NK-92 treated with Interleukin-12 subunit alpha and Interleukin-12 subunit beta, amount 100 ng/mL, for 24 hours (cell line): Measurements from ENCODE around the gene MFN1.
"Not testable (repeated sequence)": the region's sequence is repeated elsewhere in the genome, so short reads cannot be mapped to it uniquely, and the experiment has no call there.

Experiments used
- DNase-seq: peaks from one replicate; lab custom pipeline; 2025; lab: John Stamatoyannopoulos, UW

Gene MFN1

GRCh38 chr3:179347345-179348194, at the start of gene MFN1:
Gene MFN1 (plus strand): TSS chr3:179347709. CDS start chr3:179348852, 1,143 bp downstream.
- peak; percentile 72 for DNase-seq

- DNase-seq: no peak
These were observed 49.4 kb upstream of the MFN1 start for GRCh38 chr3:179297971-179298725.

- no peak for DNase-seq
These were observed 48.2 kb upstream of the MFN1 start for GRCh38 chr3:179299316-179299715.

DNA sequence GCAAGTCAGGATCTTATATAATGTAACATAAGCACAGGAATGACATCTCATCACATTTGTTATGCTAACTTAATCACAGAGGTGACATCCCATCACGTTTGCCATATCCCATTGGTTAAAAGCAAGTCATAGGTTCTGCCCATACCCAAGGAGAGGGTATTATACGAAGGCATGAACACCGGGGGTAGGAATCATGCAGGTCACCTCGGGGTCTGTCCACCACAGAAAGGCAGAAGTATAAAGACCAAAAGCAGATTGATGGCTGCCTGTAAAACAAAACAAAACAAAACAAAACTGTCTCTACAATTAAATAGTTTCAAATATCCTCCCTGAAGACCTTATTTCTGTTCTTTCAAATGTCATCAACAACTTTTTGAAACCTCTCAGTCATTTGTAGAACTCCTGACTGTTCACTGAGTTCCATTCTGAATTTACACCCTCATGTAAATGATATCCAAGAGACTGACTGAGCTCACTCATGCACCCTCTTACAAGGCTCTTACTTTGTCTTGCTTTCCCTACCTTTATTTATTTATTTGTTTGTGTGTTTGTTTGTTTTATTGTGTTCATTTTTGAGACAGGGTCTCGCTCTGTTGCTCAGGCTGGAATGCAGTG, 47.4 kb upstream of the MFN1 start:
- no peak for DNase-seq

DNA sequence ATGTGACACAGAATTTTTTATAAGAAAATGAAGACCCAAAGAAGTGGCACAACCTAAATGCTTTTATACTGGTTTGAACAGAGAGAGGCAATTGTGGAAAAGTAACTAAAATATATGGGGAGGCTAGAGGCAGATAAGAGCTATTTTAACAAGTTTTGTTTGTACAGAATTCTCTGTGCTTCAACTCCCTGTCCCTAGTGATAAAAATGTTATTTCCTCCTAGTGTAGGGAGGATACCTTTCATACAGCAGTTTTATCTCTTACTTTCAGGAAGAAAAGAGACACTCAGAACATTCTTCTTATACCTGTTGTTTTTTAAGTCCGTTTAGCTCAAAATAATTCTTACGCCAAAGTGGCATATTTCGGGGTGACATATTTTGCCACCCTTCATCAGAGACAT, 45.9 kb upstream of the MFN1 start:
- DNase-seq: no peak

- no peak for DNase-seq
These were observed 45.4 kb upstream of the MFN1 start for GRCh38 chr3:179302111-179302510.

- DNase-seq: no peak
These were observed 42.9 kb upstream of the MFN1 start for GRCh38 chr3:179304605-179305004.

DNA sequence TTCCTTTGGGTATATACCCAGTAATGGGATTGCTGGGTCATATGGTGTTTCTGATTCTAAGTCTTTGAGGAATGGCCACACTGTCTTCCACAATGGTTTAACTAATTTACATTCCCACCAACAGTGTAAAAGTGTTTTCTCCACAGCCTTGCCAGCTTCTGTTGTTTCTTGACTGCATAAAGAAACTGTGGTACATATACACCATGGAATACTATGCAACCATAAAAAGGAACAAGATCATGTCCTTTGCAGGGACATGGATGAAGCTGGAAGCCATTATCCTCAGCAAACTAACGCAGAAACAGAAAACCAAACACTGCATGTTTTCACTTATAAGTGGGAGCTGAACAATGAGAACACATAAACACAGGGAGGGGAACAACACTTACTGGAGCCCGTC, 40.1 kb upstream of the MFN1 start:
- DNase-seq: not testable (repeated sequence)

GRCh38 chr3:179308001-179308400, 39.5 kb upstream of the MFN1 start:
- DNase-seq: no peak

GRCh38 chr3:179309225-179310078, 38.1 kb upstream of the MFN1 start:
- DNase-seq: no peak

- no peak for DNase-seq
These were observed 28.6 kb upstream of the MFN1 start for GRCh38 chr3:179318876-179319275.

DNA sequence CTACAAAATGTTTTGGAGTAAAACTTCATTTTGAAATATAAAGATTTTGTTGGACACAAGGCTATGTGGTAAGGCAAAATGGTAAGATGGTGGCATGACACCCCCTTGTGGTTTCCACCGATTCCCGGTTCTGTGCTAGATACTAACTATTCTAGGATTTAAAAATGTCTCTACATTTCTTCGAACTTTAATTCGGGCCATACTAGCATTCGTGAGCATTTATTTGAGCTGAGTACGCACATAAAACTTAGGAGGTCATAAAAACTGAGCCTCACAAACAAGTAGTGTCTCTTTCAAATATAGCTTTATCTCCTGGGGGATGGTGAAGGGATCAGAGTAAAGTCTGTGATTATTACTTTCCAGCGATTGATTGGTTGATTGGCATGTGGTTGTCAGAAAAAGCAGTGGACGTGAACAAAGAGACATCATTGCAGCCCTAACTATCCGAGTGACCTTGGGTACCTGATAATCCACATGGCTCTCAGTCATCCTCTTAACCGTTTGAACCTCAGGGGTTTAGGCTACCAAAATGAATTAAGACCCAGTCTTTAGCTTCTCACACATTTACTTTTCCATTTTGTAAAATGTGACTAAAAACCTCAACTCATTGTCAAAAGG, 25.7 kb upstream of the MFN1 start:
- no peak for DNase-seq

DNA sequence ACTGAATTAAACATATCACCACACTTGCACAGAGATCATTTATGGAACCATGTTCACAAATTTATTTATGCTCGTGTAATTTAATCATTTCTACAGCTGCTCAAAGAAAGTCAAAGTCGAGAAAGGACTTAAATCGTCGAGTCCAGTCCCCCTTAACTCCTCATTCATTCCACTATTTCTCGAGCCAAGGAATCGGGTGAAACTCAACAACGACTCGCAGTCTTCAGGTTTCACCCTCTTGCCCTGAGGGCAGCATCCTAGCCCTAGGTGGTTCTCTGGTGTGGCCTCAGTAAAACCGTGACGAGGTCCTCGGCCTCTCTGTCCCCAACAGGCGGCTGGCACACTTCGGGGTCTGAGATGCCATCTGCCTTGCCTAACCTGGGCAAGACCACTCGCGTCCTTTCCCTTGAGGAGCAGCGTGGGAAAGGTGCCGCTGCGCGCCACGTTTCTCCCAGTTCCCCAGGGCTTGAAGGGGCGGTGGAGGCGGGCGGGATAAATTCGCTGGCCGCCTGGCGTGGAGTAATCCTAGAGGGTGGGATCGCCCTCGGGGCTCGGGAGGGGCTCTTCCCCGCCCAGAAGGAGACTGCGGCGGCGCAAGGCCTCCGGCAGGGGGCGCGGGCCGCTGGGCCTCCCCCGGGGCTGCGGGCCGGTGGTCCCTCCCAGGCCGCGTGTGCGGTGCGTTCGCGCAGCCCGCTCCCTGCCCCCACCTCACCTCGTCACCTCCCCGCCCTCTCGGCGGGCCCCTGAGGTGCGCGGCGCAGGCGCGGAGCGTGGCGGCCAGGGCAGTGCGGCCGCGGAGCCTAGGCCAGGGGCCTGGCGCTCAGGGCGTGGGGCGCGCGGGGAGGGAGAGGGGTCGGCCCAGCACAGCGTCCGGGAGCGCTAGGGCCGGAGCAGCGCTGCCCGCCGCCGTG, 25.0 kb upstream of the MFN1 start, which contains the start of gene ZNF639:
TSS of gene ZNF639 (plus strand) at position 746 of the 911 bp plus-strand sequence. CDS start 5,263 bp downstream, outside the sequence.
- peak; percentile 78 for DNase-seq

DNA sequence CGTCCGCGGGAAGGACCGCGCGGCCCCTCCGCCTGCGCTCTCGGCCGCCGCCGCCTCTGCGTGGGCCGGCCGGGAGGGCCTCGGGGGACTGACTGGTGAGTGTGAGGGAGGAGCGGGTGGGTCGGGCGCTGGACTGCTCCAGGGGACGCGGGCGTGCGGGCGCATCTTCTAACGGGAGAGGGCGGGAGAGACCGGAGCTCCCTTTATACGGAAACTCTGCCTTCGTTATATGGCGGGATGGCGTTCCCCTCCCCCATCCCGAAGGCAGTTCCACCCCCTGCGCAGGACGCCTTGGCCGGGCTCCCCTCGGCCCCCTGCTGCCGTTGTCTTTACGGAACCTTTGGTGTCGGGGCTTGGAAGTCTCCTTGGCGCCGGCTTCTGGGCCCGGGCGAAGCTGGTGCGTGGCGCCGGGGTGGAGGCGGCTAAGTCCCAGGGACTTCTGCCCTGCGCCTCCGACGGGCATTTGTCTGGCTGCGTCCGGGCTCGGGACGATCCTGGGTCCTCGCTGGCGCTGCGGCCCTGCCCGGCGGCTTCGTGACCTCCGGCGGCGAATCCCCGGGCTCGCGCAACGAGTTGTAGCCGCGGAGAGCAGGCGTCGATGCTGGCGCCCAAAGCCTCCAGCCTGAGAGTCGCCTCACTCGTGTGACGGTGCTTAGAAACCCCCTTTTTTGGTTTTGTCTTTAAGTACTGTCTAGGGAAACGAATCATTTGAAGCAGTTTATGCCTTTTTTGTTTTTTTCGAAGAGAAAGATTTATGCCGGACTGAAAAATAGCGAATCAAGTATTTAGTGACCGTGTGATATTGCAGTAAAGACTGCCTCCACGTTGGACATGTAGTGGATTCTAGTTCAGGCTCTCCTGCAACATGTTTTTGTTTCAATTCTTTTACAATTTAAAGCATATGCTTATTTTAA, 24.1 kb upstream of the MFN1 start:
- DNase-seq: peak; percentile 58

GRCh38 chr3:179324270-179324754, 23.2 kb upstream of the MFN1 start:
- no peak for DNase-seq

- DNase-seq: no peak
These were observed 17.1 kb upstream of the MFN1 start for GRCh38 chr3:179330438-179330837.

DNA sequence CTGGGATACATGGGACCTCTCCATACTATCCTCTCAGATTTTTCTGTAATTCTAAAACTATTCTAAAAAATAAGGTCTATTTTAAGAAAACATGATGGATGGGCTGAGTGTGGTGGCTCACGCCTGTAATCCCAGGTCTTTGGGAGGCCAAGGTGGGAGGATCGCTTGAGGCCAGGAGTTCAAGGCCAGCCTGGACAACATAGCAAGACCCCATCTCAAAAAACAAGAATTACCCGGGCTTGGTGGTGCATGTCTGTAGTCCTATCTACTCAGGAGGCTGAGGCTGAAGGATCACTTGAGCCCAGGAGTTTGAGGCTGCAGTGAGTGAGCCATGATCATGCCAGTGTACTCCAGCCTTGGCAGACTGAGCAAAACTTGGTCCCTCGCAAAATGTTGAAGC, 15.3 kb upstream of the MFN1 start:
- DNase-seq: no peak

- no peak for DNase-seq
These were observed 14.4 kb upstream of the MFN1 start for GRCh38 chr3:179333084-179333483.
